SK-N-SH (cell line): Measurements from ENCODE around the gene TAF1A.

ENCODE experiments used
- CHD2 ChIP-seq: fragments of 150-350 bp; IDR thresholded peaks from 2 replicates; pipeline ENCODE4 v1.6.1; 2018; ENCODE audit warnings: low read length; ENCODE audit not compliant: partially characterized antibody
- CTCF ChIP-seq: fragments of 200-600 bp; sonication (generic); IDR thresholded peaks from 2 replicates; pipeline ENCODE4 v1.6.1; 2017; ENCODE audit warnings: antibody characterized with exemption, mild to moderate bottlenecking, moderate library complexity
- JUND ChIP-seq: IDR thresholded peaks from 2 replicates; pipeline ENCODE4 v1.4.0; 2012
- NFIC ChIP-seq: IDR thresholded peaks from 2 replicates; pipeline ENCODE4 v1.4.0; 2012; ENCODE audit warnings: borderline replicate concordance
- RFX5 ChIP-seq: IDR thresholded peaks from 2 replicates; pipeline ENCODE4 v1.6.1; 2012; ENCODE audit warnings: mild to moderate bottlenecking, improper control_type of control experiment, low read length
- YY1 ChIP-seq: IDR thresholded peaks from 2 replicates; pipeline ENCODE4 v1.4.0; 2012; ENCODE audit warnings: low read depth, mild to moderate bottlenecking

- TF ChIP-seq JUND (no peak), CTCF (no peak), NFIC (no peak), CHD2 (no peak), YY1 (no peak), RFX5 (no peak)
Observed at GRCh38 chr1:222622765-222623164, 33.0 kb upstream of the TAF1A start.
